Measurements from ENCODE around the gene PCK2.
"Not testable (repeated sequence)": the region's sequence is repeated elsewhere in the genome, so short reads cannot be mapped to it uniquely, and the experiment has no call there.

Gene PCK2

DNA sequence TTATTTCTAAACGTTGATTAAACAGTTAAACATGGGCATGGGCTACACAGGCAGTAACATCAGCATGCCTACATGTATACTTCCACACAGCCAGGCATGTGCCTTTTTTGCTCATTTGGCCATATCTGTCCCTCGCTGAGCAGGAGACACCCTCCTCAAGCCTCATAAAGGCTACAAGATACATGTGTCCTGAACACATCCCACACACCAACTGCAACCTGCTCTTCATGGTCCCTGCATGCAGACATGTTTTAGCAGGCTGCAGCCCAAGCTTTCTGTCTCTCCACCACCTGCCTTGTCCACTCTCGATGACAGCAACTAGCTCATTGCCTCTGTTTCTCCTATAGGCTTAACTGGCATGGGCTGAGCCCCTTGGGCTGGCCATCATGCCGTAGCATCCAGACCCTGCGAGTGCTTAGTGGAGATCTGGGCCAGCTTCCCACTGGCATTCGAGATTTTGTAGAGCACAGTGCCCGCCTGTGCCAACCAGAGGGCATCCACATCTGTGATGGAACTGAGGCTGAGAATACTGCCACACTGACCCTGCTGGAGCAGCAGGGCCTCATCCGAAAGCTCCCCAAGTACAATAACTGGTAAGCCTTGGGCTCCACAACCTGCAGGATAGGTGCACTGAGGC lies 2.6 kb downstream of the PCK2 start:
- no peak overlapping the region for H3K27ac ChIP-seq (ENCODE audit: low read depth, low read length)
- H3K9ac ChIP-seq (ENCODE audit: low read length) = no peak overlapping the region
- peaks cover 3% of the 10 kb centered on the region for H3K4me1 ChIP-seq (ENCODE audit: control insufficient read depth, insufficient read depth, low read length)

GRCh38 chr14:24098229-24098926 lies 4.3 kb downstream of the PCK2 start:
- Histone ChIP-seq H3K9ac (ENCODE audit: low read length) (no peak overlapping the region), H3K36me3 (ENCODE audit: control insufficient read depth, insufficient read depth, low read length) (peaks cover 13% of the 10 kb centered on the region), H3K4me1 (ENCODE audit: control insufficient read depth, insufficient read depth, low read length) (peaks cover 3% of the 10 kb centered on the region), H3K4me3 (ENCODE audit: low read length) (no peak overlapping the region), H3K27ac (ENCODE audit: low read depth, low read length) (no peak overlapping the region), H3K27me3 (ENCODE audit: control insufficient read depth, insufficient read depth, low read length) (no peaks in the 10 kb centered on the region)

More for the DNA sequence above, 2.6 kb downstream of the PCK2 start:
- no peak overlapping the region for H3K4me3 ChIP-seq (ENCODE audit: low read length)
- H3K36me3 ChIP-seq (ENCODE audit: control insufficient read depth, insufficient read depth, low read length) = peaks cover 13% of the 10 kb centered on the region
- no peaks in the 10 kb centered on the region for H3K27me3 ChIP-seq (ENCODE audit: control insufficient read depth, insufficient read depth, low read length)

- Histone ChIP-seq H3K27me3 (ENCODE audit: control insufficient read depth, insufficient read depth, low read length) (no peaks in the 10 kb centered on the region), H3K27ac (ENCODE audit: low read depth, low read length) (no peak overlapping the region), H3K4me1 (ENCODE audit: control insufficient read depth, insufficient read depth, low read length) (no peaks in the 10 kb centered on the region), H3K4me3 (ENCODE audit: low read length) (no peak overlapping the region), H3K9ac (ENCODE audit: low read length) (no peak overlapping the region), H3K36me3 (ENCODE audit: control insufficient read depth, insufficient read depth, low read length) (peaks cover 13% of the 10 kb centered on the region)
Measured at GRCh38 chr14:24098927-24099813, 5.1 kb downstream of the PCK2 start.

DNA sequence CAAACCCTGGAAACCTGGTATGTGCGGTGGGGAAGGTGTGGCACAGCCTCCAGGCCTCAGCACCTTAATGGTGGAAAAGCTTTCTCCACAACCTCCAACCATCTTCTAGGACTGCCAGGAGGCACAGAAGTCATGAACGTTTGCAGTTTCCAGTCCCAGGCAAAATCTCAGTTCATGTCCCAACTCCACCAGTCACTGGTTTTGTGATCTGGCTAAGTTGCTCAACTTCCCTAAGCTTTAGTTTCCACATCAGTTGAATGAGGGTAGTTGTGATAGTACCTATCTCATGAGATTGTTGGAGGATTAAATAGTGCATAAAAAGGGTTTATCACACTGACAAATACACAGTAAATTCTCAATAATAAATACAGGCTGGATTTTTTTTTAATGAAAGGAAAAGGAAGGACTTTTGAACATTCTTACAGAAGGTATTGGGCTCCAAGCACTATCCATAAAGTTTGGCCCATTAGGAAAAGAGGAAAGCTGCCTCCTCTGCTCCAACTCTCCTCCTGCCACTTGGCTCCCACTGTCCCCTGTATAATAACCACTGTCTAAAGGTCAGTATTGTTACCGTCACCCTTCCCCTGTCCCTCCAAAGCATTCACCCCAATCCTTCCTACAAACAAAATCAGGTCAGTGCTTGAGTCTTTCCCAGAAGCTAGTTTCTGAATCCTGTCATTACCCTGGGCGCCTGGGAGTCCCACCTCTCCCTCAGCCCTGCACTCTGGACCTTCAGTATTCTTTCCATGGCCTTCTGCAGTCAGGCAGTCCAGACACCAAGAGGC lies 6.3 kb downstream of the PCK2 start:
- no peaks in the 10 kb centered on the region for H3K4me1 ChIP-seq (ENCODE audit: control insufficient read depth, insufficient read depth, low read length)
- H3K27ac ChIP-seq (ENCODE audit: low read depth, low read length) = no peak overlapping the region
- no peak overlapping the region for H3K4me3 ChIP-seq (ENCODE audit: low read length)
- no peak overlapping the region for H3K9ac ChIP-seq (ENCODE audit: low read length)
- H3K27me3 ChIP-seq (ENCODE audit: control insufficient read depth, insufficient read depth, low read length) = no peaks in the 10 kb centered on the region
- peaks cover 13% of the 10 kb centered on the region for H3K36me3 ChIP-seq (ENCODE audit: control insufficient read depth, insufficient read depth, low read length)

- H3K27ac ChIP-seq (ENCODE audit: low read depth, low read length) = no peak overlapping the region
- no peak overlapping the region for H3K4me3 ChIP-seq (ENCODE audit: low read length)
- no peaks in the 10 kb centered on the region for H3K4me1 ChIP-seq (ENCODE audit: control insufficient read depth, insufficient read depth, low read length)
- H3K27me3 ChIP-seq (ENCODE audit: control insufficient read depth, insufficient read depth, low read length) = no peaks in the 10 kb centered on the region
- H3K36me3 ChIP-seq (ENCODE audit: control insufficient read depth, insufficient read depth, low read length) = peaks cover 13% of the 10 kb centered on the region
- no peak overlapping the region for H3K9ac ChIP-seq (ENCODE audit: low read length)
Measured at GRCh38 chr14:24100982-24101494, 6.9 kb downstream of the PCK2 start.

GRCh38 chr14:24102357-24103048 lies 8.4 kb downstream of the PCK2 start:
- H3K4me1 ChIP-seq (ENCODE audit: control insufficient read depth, insufficient read depth, low read length) = no peaks in the 10 kb centered on the region
- H3K27ac ChIP-seq (ENCODE audit: low read depth, low read length) = no peak overlapping the region
- H3K4me3 ChIP-seq (ENCODE audit: low read length) = no peak overlapping the region
- peaks cover 13% of the 10 kb centered on the region for H3K36me3 ChIP-seq (ENCODE audit: control insufficient read depth, insufficient read depth, low read length)
- no peaks in the 10 kb centered on the region for H3K27me3 ChIP-seq (ENCODE audit: control insufficient read depth, insufficient read depth, low read length)
- H3K9ac ChIP-seq (ENCODE audit: low read length) = no peak overlapping the region

GRCh38 chr14:24103451-24103850 lies 9.3 kb downstream of the PCK2 start:
- H3K9ac ChIP-seq (ENCODE audit: low read length) = no peak overlapping the region
- H3K27me3 ChIP-seq (ENCODE audit: control insufficient read depth, insufficient read depth, low read length) = no peaks in the 10 kb centered on the region
- H3K4me1 ChIP-seq (ENCODE audit: control insufficient read depth, insufficient read depth, low read length) = no peaks in the 10 kb centered on the region
- no peak overlapping the region for H3K4me3 ChIP-seq (ENCODE audit: low read length)
- H3K36me3 ChIP-seq (ENCODE audit: control insufficient read depth, insufficient read depth, low read length) = peaks cover 13% of the 10 kb centered on the region
- H3K27ac ChIP-seq (ENCODE audit: low read depth, low read length) = no peak overlapping the region

DNA sequence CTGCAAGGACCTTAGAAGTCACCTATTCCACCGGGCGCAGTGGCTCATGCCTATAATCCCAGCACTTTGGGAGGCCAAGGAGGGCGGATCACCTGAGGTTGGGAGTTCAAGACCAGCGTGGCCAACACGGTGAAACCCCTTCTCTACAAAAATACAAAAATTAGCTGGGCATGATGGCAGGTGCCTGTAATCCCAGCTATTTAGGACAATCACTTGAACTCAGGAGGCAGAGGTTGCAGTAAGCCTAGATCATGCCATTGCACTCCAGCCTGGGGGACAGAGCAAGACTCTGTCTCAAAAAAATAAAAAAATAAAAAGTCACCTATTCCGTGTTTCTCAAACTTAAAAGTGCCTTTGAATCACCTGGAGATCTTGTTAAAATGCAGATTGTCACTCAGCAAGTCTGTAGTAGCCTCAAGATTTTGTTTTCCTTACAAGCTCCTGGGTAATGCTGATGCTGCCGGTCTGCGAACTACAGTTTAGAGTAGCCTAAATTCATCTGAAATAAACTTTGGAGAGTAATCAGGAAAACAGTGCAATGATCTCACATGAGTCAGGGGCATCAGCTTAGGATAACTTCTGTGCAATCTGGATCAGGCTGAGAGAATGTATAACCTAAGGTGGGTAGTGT lies 11.6 kb downstream of the PCK2 start:
- not testable (repeated sequence) for H3K4me1 ChIP-seq (ENCODE audit: control insufficient read depth, insufficient read depth, low read length); H3K36me3 ChIP-seq (ENCODE audit: control insufficient read depth, insufficient read depth, low read length); H3K27me3 ChIP-seq (ENCODE audit: control insufficient read depth, insufficient read depth, low read length); H3K9ac ChIP-seq (ENCODE audit: low read length); H3K4me3 ChIP-seq (ENCODE audit: low read length); H3K27ac ChIP-seq (ENCODE audit: low read depth, low read length)

DNA sequence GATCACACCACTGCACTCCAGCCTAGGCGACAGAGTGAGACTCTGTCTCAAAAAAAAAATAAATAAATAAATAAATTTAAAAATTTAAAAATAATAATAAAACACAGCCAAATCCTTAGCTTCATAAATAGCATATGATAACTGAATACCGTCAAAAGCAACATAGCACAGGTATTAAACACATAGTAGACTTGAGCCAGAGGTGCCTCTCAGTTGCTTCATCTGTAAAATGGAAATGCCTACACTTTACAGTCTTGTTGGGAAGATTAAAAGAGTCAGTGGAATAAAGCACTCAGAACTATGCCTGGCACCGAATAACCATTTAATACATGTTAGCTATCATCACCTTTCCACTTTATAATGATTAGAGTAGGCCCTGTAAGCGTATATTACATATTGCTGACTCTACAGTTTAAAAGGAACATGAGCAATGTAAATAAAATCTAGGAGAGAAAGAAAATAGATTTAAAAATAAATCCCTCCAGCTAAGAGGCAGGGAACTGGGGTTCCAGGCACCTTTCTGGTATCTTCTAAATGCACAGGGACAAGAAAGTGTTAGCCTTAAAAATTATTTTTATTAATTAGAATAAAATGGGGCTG lies 12.7 kb downstream of the PCK2 start:
- H3K36me3 ChIP-seq (ENCODE audit: control insufficient read depth, insufficient read depth, low read length) = no peaks in the 10 kb centered on the region
- no peaks in the 10 kb centered on the region for H3K4me1 ChIP-seq (ENCODE audit: control insufficient read depth, insufficient read depth, low read length)
- no peak overlapping the region for H3K27ac ChIP-seq (ENCODE audit: low read depth, low read length)
- H3K9ac ChIP-seq (ENCODE audit: low read length) = no peak overlapping the region
- H3K4me3 ChIP-seq (ENCODE audit: low read length) = no peak overlapping the region
- H3K27me3 ChIP-seq (ENCODE audit: control insufficient read depth, insufficient read depth, low read length) = no peaks in the 10 kb centered on the region

DNA sequence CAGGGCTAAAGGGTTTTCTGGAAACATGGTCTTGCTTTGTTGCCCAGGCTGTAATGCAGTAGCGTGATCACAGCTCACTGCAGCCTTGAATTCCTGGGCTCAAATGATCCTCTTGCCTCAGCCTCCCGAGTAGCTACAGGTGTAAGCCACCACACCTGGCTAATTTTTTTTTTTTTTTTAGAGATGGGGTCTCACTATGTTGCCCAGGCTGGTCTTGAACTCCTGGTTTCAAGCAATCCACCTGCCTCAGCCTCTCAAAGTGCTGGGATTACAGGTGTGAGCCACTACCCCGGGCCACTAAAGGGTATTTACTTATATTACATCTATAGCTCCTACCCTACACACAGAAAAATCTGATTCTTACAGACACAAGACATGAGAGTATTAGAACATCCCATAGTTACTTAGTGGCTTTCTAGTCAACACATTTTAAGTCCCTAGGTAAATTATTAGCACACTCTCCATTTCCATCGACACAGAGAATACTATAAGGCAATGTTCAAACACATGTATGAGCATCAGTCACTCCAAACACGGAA lies 14.3 kb downstream of the PCK2 start:
- H3K4me3 ChIP-seq (ENCODE audit: low read length) = no peak overlapping the region
- H3K27me3 ChIP-seq (ENCODE audit: control insufficient read depth, insufficient read depth, low read length) = no peaks in the 10 kb centered on the region
- H3K9ac ChIP-seq (ENCODE audit: low read length) = no peak overlapping the region
- no peaks in the 10 kb centered on the region for H3K36me3 ChIP-seq (ENCODE audit: control insufficient read depth, insufficient read depth, low read length)
- no peak overlapping the region for H3K27ac ChIP-seq (ENCODE audit: low read depth, low read length)
- peaks cover 2% of the 10 kb centered on the region for H3K4me1 ChIP-seq (ENCODE audit: control insufficient read depth, insufficient read depth, low read length)

DNA sequence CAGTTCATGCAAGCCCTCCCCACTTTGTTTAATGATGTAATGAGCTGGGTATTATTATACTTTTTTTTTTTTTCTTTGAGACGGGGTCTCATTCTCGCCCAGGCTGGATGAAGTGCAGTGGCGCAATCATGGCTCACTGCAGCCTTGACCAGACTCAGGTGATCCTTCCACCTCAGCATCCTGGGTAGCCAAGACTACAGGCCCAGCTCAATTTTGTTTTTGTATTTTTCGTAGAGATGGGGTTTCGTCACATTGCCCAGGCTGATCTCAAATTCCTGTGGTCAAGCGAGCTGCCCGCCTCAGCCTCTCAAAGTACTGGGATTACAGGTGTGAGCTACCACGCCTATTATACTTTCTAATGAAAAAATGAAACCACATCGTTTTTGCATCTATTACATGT lies 15.9 kb downstream of the PCK2 start:
- Histone ChIP-seq H3K36me3 (ENCODE audit: control insufficient read depth, insufficient read depth, low read length) (no peaks in the 10 kb centered on the region), H3K9ac (ENCODE audit: low read length) (no peak overlapping the region), H3K4me3 (ENCODE audit: low read length) (no peak overlapping the region), H3K4me1 (ENCODE audit: control insufficient read depth, insufficient read depth, low read length) (peaks cover 5% of the 10 kb centered on the region), H3K27me3 (ENCODE audit: control insufficient read depth, insufficient read depth, low read length) (no peaks in the 10 kb centered on the region), H3K27ac (ENCODE audit: low read depth, low read length) (no peak overlapping the region)
